Keratinocyte (primary cell): ENCODE results near the gene BPIFA1.

Source experiments
- CTCF ChIP-seq, 3 experiments: IDR thresholded peaks in 1 of 3; conservative IDR thresholded peaks in 1 of 3; optimal IDR thresholded peaks in 1 of 3; 2 replicates in 2 of 3; 3 replicates in 1 of 3; pipeline versions ENCODE3 to v1.5.1; 2011; ENCODE audit warnings: low read length in 3 of 3, mild to moderate bottlenecking in 3 of 3, moderate library complexity in 2 of 3, control low read depth in 1 of 3, inconsistent platforms in 1 of 3; ENCODE audit not compliant: insufficient read depth in 2 of 3; ENCODE audit errors: extremely low read depth in 1 of 3
- EZH2 ChIP-seq: IDR thresholded peaks from one replicate; pipeline ENCODE4 v1.6.1; 2012; ENCODE audit warnings: inconsistent platforms, mild to moderate bottlenecking, low read length, moderate library complexity

GRCh38 chr20:33233129-33233774, 2.5 kb upstream of the BPIFA1 start:
- TF ChIP-seq EZH2: no peak
- no peak for TF ChIP-seq CTCF (optimal IDR thresholded peaks at IDR 0.05 in 1 of 3, IDR thresholded peaks at IDR 0.05 in 1 of 3, conservative IDR thresholded peaks at IDR 0.05 in 1 of 3; ENCODE audit: extremely low read depth in 1 of 3, insufficient read depth in 2 of 3, low read length in 3 of 3)
